H1 (cell line): ENCODE measurements around the gene BOK. TPM values are rescaled to one million over a fixed set of nuclear protein-coding genes. Genes with fewer than 3 reads are reported as not detected.

ENCODE experiments used
- USF2 ChIP-seq: IDR thresholded peaks from 2 replicates; pipeline ENCODE4 v1.6.1; 2011; ENCODE audit warnings: low read length, improper control_type of control experiment
- polyA plus RNA-seq, 7 experiments: library from polyadenylated mRNA; depleted of rRNA in 3 of 7; stranded (reverse) in 5 of 7; unstranded in 2 of 7; fragments of >200 nt in 5 of 7; fragments of 200-250 nt in 2 of 7; gene quantifications; 1 replicate in 5 of 7; 2 replicates in 1 of 7; 4 replicates in 1 of 7; pipeline versions ENCODE4 v1.2.1 to v1.2.3, GENCODE V29; 2011 to 2013; ENCODE audit warnings: missing spikeins in 2 of 7, mixed read lengths in 2 of 7
- total RNA-seq: library from RNA; stranded (reverse); fragmentation: NEBNext Ultra II Directional; extraction: Animal tissue kit (Norgen Biotek cat#: 25700); gene quantifications from 2 replicates; pipeline ENCODE4 v1.2.1, GENCODE V29; 2021

BOK gene
- total and polyA plus RNA-seq, 2 of the 8 experiments (the other 6 are each of a cell fraction or from before 2014, with no cell fraction given) = 33.7 to 37.6 TPM

GRCh38 chr2:241562269-241562891 is 3.8 kb downstream of the BOK start (continued):
- no peak for TF ChIP-seq USF2
